DOHH2 (cell line): ENCODE data around the gene PHC2.

ENCODE experiments used
- CTCF ChIP-seq: fragments of 200-600 bp; sonication (generic); IDR thresholded peaks from one replicate; pipeline ENCODE4 v1.5.1; 2014; ENCODE audit warnings: antibody characterized with exemption, mild to moderate bottlenecking, low read depth, low read length; ENCODE audit not compliant: poor library complexity, severe bottlenecking
- EZH2phosphoT487 ChIP-seq: fragments of 200-600 bp; sonication (generic); IDR thresholded peaks from 2 replicates; pipeline ENCODE4 v1.6.1; 2017; ENCODE audit warnings: borderline replicate concordance, mild to moderate bottlenecking, antibody characterized with exemption, low read length, moderate library complexity, mixed read lengths

GRCh38 chr1:33470495-33471012 lies 39.7 kb upstream of the PHC2 start:
- TF ChIP-seq CTCF (peak; percentile 91), EZH2phosphoT487 (no peak)
